ENCODE data around the gene BOLA1. TPM values are rescaled to one million over a fixed set of nuclear protein-coding genes. Genes with fewer than 3 reads are reported as not detected.

Gene BOLA1
- total and polyA plus RNA-seq, 2 of the 13 experiments (the other 11 are each of a cell fraction or from before 2014, with no cell fraction given): 3.2 to 4.2 TPM

DNA sequence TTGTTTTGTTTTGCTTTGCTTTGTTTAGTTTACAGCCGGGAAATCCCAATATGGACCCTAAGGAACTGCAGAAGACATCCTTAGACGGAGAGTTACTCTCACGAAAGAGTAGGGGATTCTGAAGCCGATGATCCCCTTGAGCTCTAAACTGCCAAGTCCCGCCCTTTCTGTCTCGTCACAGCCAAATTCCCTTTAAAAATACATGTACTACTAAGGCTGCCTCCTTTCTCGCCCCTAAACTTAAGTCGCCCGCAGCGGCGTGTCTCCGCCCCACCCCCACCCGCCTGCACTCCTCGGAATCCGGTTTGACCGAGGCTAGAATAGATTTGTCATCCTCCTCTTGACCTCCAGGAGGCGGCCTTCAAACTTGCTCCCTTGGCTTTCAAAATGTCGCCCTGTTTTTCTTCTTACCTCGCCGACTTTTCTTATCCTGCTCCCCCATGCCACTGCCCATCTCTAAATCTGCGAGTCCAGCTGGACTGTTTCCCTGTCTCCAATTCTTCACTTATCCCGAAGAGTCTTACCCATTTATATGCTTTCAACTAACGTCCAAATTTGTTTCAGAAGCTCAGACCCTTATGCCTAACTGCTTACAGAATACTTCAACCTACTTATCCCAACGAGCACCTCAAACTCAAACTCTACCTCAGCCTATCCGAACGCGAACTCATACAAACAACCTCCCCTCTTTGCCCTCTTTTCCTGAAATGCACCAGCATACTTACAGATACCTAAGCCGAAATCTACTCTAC lies 10.9 kb upstream of the BOLA1 start (continued):
- no peak for TF ChIP-seq ZNF678 (CRISPR knock-in tag; IDR thresholded peaks at IDR 0.05)
- TF ChIP-seq ZFP1 (CRISPR knock-in tag; IDR thresholded peaks at IDR 0.05): no peak
- TF ChIP-seq, protein P1, sequence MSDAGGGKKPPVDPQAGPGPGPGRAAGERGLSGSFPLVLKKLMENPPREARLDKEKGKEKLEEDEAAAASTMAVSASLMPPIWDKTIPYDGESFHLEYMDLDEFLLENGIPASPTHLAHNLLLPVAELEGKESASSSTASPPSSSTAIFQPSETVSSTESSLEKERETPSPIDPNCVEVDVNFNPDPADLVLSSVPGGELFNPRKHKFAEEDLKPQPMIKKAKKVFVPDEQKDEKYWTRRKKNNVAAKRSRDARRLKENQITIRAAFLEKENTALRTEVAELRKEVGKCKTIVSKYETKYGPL (CRISPR knock-in tag; IDR thresholded peaks at IDR 0.05): no peak
- TF ChIP-seq ZNF614 (CRISPR knock-in tag; IDR thresholded peaks at IDR 0.05; ENCODE audit: borderline replicate concordance): no peak
- no peak for TF ChIP-seq AGO1 (IDR thresholded peaks at IDR 0.05; ENCODE audit: low read depth, low read length, poor library complexity, severe bottlenecking)
- peak; percentile 19; the same call in 1 of the 2 replicates for TF ChIP-seq FOSL2 (CRISPR knock-in tag; IDR thresholded peaks at IDR 0.05)
- no peak for TF ChIP-seq ZFP62 (CRISPR knock-in tag; IDR thresholded peaks at IDR 0.05)
- TF ChIP-seq, protein P2, sequence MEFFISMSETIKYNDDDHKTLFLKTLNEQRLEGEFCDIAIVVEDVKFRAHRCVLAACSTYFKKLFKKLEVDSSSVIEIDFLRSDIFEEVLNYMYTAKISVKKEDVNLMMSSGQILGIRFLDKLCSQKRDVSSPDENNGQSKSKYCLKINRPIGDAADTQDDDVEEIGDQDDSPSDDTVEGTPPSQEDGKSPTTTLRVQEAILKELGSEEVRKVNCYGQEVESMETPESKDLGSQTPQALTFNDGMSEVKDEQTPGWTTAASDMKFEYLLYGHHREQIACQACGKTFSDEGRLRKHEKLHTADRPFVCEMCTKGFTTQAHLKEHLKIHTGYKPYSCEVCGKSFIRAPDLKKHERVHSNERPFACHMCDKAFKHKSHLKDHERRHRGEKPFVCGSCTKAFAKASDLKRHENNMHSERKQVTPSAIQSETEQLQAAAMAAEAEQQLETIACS (CRISPR knock-in tag; IDR thresholded peaks at IDR 0.05): no peak
- TF ChIP-seq, protein P3, sequence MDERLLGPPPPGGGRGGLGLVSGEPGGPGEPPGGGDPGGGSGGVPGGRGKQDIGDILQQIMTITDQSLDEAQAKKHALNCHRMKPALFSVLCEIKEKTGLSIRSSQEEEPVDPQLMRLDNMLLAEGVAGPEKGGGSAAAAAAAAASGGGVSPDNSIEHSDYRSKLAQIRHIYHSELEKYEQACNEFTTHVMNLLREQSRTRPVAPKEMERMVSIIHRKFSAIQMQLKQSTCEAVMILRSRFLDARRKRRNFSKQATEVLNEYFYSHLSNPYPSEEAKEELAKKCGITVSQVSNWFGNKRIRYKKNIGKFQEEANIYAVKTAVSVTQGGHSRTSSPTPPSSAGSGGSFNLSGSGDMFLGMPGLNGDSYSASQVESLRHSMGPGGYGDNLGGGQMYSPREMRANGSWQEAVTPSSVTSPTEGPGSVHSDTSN (CRISPR knock-in tag; IDR thresholded peaks at IDR 0.05): no peak
- TF ChIP-seq FOXA3 (CRISPR knock-in tag; IDR thresholded peaks at IDR 0.05): 0 out of 2 replicates have a peak, but pooled peaks have one; percentile 6
- no peak for TF ChIP-seq ZNF883 (CRISPR knock-in tag; IDR thresholded peaks at IDR 0.05; ENCODE audit: not compliant biosample characterization)
- TF ChIP-seq ZNF282 (IDR thresholded peaks at IDR 0.05; ENCODE audit: partially characterized antibody): no peak
- TF ChIP-seq, protein P4, sequence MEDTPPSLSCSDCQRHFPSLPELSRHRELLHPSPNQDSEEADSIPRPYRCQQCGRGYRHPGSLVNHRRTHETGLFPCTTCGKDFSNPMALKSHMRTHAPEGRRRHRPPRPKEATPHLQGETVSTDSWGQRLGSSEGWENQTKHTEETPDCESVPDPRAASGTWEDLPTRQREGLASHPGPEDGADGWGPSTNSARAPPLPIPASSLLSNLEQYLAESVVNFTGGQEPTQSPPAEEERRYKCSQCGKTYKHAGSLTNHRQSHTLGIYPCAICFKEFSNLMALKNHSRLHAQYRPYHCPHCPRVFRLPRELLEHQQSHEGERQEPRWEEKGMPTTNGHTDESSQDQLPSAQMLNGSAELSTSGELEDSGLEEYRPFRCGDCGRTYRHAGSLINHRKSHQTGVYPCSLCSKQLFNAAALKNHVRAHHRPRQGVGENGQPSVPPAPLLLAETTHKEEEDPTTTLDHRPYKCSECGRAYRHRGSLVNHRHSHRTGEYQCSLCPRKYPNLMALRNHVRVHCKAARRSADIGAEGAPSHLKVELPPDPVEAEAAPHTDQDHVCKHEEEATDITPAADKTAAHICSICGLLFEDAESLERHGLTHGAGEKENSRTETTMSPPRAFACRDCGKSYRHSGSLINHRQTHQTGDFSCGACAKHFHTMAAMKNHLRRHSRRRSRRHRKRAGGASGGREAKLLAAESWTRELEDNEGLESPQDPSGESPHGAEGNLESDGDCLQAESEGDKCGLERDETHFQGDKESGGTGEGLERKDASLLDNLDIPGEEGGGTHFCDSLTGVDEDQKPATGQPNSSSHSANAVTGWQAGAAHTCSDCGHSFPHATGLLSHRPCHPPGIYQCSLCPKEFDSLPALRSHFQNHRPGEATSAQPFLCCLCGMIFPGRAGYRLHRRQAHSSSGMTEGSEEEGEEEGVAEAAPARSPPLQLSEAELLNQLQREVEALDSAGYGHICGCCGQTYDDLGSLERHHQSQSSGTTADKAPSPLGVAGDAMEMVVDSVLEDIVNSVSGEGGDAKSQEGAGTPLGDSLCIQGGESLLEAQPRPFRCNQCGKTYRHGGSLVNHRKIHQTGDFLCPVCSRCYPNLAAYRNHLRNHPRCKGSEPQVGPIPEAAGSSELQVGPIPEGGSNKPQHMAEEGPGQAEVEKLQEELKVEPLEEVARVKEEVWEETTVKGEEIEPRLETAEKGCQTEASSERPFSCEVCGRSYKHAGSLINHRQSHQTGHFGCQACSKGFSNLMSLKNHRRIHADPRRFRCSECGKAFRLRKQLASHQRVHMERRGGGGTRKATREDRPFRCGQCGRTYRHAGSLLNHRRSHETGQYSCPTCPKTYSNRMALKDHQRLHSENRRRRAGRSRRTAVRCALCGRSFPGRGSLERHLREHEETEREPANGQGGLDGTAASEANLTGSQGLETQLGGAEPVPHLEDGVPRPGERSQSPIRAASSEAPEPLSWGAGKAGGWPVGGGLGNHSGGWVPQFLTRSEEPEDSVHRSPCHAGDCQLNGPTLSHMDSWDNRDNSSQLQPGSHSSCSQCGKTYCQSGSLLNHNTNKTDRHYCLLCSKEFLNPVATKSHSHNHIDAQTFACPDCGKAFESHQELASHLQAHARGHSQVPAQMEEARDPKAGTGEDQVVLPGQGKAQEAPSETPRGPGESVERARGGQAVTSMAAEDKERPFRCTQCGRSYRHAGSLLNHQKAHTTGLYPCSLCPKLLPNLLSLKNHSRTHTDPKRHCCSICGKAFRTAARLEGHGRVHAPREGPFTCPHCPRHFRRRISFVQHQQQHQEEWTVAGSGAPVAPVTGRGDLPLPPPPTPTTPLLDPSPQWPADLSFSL (CRISPR knock-in tag; IDR thresholded peaks at IDR 0.05): no peak
- no peak for TF ChIP-seq STAT5B (CRISPR knock-in tag; IDR thresholded peaks at IDR 0.05)
- TF ChIP-seq KAT8 (CRISPR knock-in tag; IDR thresholded peaks at IDR 0.05): peak; percentile 49
- TF ChIP-seq, protein P5, sequence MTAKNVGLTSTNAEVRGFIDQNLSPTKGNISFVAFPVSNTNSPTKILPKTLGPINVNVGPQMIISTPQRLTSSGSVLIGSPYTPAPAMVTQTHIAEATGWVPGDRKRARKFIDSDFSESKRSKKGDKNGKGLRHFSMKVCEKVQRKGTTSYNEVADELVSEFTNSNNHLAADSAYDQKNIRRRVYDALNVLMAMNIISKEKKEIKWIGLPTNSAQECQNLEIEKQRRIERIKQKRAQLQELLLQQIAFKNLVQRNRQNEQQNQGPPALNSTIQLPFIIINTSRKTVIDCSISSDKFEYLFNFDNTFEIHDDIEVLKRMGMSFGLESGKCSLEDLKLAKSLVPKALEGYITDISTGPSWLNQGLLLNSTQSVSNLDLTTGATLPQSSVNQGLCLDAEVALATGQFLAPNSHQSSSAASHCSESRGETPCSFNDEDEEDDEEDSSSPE (CRISPR knock-in tag; IDR thresholded peaks at IDR 0.05): peak; percentile 22; the same call in 1 of the 2 replicates
- TF ChIP-seq REXO4 (CRISPR knock-in tag; IDR thresholded peaks at IDR 0.05; ENCODE audit: borderline replicate concordance): no peak
- TF ChIP-seq ZNF615 (CRISPR knock-in tag; IDR thresholded peaks at IDR 0.05; ENCODE audit: borderline replicate concordance): no peak
- TF ChIP-seq ZNF567 (CRISPR knock-in tag; IDR thresholded peaks at IDR 0.05; ENCODE audit: borderline replicate concordance): no peak

Measured in HepG2 (cell line).